ENCODE measurements around the gene TNFRSF13B. TPM values are rescaled to one million over a fixed set of nuclear protein-coding genes. Genes with fewer than 3 reads are reported as not detected.

The TNFRSF13B gene
- total and polyA plus RNA-seq, 2 donors (not counting 3 experiments of a cell fraction or from before 2014, with no cell fraction given) = not detected

DNA sequence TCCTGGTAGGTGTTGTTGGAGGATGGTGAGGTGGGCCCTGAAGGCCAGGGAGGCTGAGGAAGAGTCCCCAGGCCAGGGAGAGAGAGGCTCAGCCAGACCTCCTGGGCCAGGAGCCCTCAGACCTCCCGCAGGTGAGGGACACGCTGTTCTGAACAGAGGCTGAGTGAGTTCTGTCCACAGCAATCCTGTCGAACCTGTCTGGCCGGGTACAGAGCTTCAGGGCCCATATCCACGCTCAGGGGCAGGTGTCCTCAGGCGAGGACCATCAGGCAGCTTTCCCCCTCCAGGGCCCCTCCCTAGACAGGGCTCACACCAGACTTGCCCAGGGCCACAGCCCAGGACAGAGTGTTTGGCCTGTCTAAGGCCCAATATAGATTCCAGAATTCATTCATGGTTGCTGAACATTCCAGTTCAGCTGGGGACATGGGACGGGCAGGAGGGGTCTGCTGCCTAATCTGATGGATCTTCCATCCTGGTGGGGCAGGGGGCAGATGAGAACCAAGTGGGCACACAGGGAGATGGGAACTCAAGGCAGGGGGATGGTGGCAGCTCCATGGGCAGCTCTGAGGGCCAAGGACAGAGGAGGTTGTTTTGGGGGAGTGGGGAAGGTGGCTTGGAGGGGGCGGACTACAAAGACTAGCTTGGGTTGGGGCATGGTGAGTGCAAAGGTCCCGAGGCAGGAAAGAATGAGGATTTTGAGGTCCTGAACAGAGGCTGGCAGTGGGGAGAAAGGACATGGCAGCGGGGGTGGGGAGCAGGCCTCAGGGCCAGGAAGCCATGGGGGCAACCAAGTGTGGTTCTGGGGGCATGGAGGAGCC, 46.9 kb upstream of the TNFRSF13B start:
- BruUV-seq (replicated peaks) = no TSS peak
- intact Hi-C loops (cut with micrococcal nuclease) = no loop called here
- no peak for FAIRE-seq
- no peaks in the 10 kb centered on the region for H3K9me3 ChIP-seq (replicated peaks; ENCODE audit: control insufficient read depth, insufficient read depth, low read length)
- dilution Hi-C loops (cut with MboI; ENCODE audit: extremely low pct_ligation_motif_present, low sequenced_read_pairs) = no loop called here
- H3K4me2 ChIP-seq (ENCODE audit: insufficient read depth, low read length) = no peak overlapping the region
- peaks cover 6% of the 10 kb centered on the region for H3K4me1 ChIP-seq (ENCODE audit: control insufficient read depth, extremely low read depth, insufficient read depth, low read length)
- no peaks in the 10 kb centered on the region for H3K27me3 ChIP-seq (ENCODE audit: control insufficient read depth in 2 of 2, insufficient read depth in 2 of 2, low read length in 2 of 2)
- POLR2A ChIA-PET = no interaction called here
- H3K9ac ChIP-seq (replicated peaks; ENCODE audit: extremely low read depth, insufficient read depth, low read length) = no peak overlapping the region
- no peaks in the 10 kb centered on the region for H4K20me1 ChIP-seq (replicated peaks; ENCODE audit: control insufficient read depth, extremely low read depth, insufficient read depth, low read length)
- H2AFZ ChIP-seq (ENCODE audit: low read depth, low read length) = no peak overlapping the region
- DNase-seq (ENCODE audit: low read depth, low spot score) = no peak
- no peaks in the 10 kb centered on the region for H3K79me2 ChIP-seq (ENCODE audit: control insufficient read depth, insufficient read depth, low read length)
- CTCF ChIA-PET = no interaction called here
- H3K9me1 ChIP-seq (replicated peaks; ENCODE audit: control insufficient read depth, extremely low read depth, insufficient read depth, low read length) = no peaks in the 10 kb centered on the region
- H3K4me3 ChIP-seq (replicated peaks in 1 of 3; ENCODE audit: insufficient read depth in 1 of 3, low read depth in 1 of 3, low read length in 3 of 3) = no peak overlapping the region
- no peak overlapping the region for H3K27ac ChIP-seq (ENCODE audit: insufficient read depth, low read depth, low read length)
- no peaks in the 10 kb centered on the region for H3K36me3 ChIP-seq (ENCODE audit: control insufficient read depth in 2 of 2, extremely low read depth in 1 of 2, insufficient read depth in 2 of 2, low read length in 2 of 2)
- TF ChIP-seq MYC (IDR thresholded peaks at IDR 0.05; ENCODE audit: low read depth, low read length) (no peak), CTCF (IDR thresholded peaks at IDR 0.05; ENCODE audit: extremely low read depth in 1 of 2, insufficient read depth in 1 of 2, low read depth in 1 of 2, low read length in 2 of 2) (no peak), POLR2AphosphoS5 (IDR thresholded peaks at IDR 0.05; ENCODE audit: insufficient read depth, low read depth, low read length) (no peak), GATA2 (IDR thresholded peaks at IDR 0.05; ENCODE audit: insufficient read depth, insufficient read length, low read depth, low read length) (no peak), POLR2A (IDR thresholded peaks at IDR 0.05; ENCODE audit: low read depth, low read length) (no peak), FOS (IDR thresholded peaks at IDR 0.05; ENCODE audit: borderline replicate concordance, insufficient read depth, low read length) (no peak)
